Subcutaneous adipose tissue (tissue), 4 donors: Measurements from ENCODE around the gene MN1. TPM values are rescaled to one million over a fixed set of nuclear protein-coding genes. Genes with fewer than 3 reads are reported as not detected.

Source experiments
- CTCF ChIP-seq: fragments of 450-650 bp; IDR thresholded peaks from one replicate; pipeline ENCODE4 v1.5.1; 2016; ENCODE audit warnings: low read depth, mild to moderate bottlenecking, control low read depth, antibody characterized with exemption, moderate library complexity
- total RNA-seq, 4 donors: library from RNA; depleted of rRNA; stranded (reverse); fragments of >200 nt; gene quantifications; one replicate each; pipeline ENCODE4 v1.1.0, GENCODE V29; 2016

MN1 gene
- total RNA-seq, 4 donors from 2014 or later = 0.68 to 3.0 (median 1.6) TPM

- no peak for TF ChIP-seq CTCF
These were observed 64.0 kb downstream of the MN1 start for GRCh38 chr22:27737521-27737920.

GRCh38 chr22:27734066-27734465, 67.5 kb downstream of the MN1 start:
- TF ChIP-seq CTCF = no peak

GRCh38 chr22:27732841-27733240, 68.7 kb downstream of the MN1 start:
- no peak for TF ChIP-seq CTCF

- TF ChIP-seq CTCF = no peak
These were observed 69.2 kb downstream of the MN1 start for GRCh38 chr22:27732391-27732790.

- TF ChIP-seq CTCF = no peak
These were observed 69.9 kb downstream of the MN1 start for GRCh38 chr22:27731621-27732020.

GRCh38 chr22:27730641-27731433, 70.7 kb downstream of the MN1 start:
- TF ChIP-seq CTCF = no peak

GRCh38 chr22:27729246-27729645, 72.3 kb downstream of the MN1 start:
- no peak for TF ChIP-seq CTCF
